Vagina (tissue), 2 donors: Measurements from ENCODE around the gene ADARB2.
"Not testable (repeated sequence)": the region's sequence is repeated elsewhere in the genome, so short reads cannot be mapped to it uniquely, and the experiment has no call there.

Source experiments
- POLR2AphosphoS5 ChIP-seq, 2 donors: sonication (generic); formaldehyde crosslinking; IDR thresholded peaks; one replicate each; pipeline ENCODE4 v1.9.0; 2017; ENCODE audit warnings: antibody characterized with exemption in 2 of 2, mild to moderate bottlenecking in 2 of 2, low read depth in 1 of 2; ENCODE audit not compliant: insufficient read depth in 1 of 2
- TF ChIP-seq, protein P1 (sequence below), 3 experiments: fragments of 450-650 bp in 2 of 3; fragments of 200-600 bp in 1 of 3; sonication (generic) in 1 of 3; IDR thresholded peaks; one replicate each; pipeline ENCODE4 v1.5.1; 2017 to 2019; ENCODE audit warnings: antibody characterized with exemption in 3 of 3, mild to moderate bottlenecking in 2 of 3, moderate library complexity in 2 of 3

DNA sequence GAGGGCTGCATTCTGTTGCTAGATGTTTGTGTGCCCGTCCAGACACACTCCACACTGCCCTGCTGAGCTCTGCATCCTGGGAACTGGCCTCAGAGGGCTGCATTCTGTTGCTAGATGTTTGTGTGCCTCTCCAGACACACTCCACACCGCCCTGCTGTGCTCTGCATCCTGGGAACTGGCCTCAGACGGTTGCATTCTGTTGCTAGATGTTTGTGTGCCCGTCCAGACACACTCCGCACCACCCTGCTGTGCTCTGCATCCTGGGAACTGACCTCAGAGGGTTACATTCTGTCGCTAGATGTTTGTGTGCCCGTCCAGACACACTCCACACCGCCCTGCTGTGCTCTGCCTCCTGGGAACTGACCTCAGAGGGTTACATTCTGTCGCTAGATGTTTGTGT, 120.6 kb downstream of the ADARB2 start:
- TF ChIP-seq, protein P1, sequence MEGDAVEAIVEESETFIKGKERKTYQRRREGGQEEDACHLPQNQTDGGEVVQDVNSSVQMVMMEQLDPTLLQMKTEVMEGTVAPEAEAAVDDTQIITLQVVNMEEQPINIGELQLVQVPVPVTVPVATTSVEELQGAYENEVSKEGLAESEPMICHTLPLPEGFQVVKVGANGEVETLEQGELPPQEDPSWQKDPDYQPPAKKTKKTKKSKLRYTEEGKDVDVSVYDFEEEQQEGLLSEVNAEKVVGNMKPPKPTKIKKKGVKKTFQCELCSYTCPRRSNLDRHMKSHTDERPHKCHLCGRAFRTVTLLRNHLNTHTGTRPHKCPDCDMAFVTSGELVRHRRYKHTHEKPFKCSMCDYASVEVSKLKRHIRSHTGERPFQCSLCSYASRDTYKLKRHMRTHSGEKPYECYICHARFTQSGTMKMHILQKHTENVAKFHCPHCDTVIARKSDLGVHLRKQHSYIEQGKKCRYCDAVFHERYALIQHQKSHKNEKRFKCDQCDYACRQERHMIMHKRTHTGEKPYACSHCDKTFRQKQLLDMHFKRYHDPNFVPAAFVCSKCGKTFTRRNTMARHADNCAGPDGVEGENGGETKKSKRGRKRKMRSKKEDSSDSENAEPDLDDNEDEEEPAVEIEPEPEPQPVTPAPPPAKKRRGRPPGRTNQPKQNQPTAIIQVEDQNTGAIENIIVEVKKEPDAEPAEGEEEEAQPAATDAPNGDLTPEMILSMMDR (IDR thresholded peaks at IDR 0.05), result not testable (repeated sequence)
- not testable (repeated sequence) for TF ChIP-seq POLR2AphosphoS5 (IDR thresholded peaks at IDR 0.05; ENCODE audit: insufficient read depth in 1 of 2, low read depth in 1 of 2)
